Keratinocyte (primary cell): ENCODE data around the gene B4GALNT2. TPM values are rescaled to one million over a fixed set of nuclear protein-coding genes. Genes with fewer than 3 reads are reported as not detected.

Experiments used
- DNase-seq: peaks from one replicate; pipeline ENCODE4 v3.0.0-alpha.2; 2011; ENCODE audit warnings: low read depth, missing footprints, low spot score
- FAIRE-seq: peaks from 2 replicates; lab custom pipeline; 2011; peaks lifted over from hg19 to GRCh38; lab: Jason Lieb, UNC
- H2AFZ ChIP-seq: 2 replicates; pipeline ENCODE4 v1.6.0; 2012; ENCODE audit warnings: low read length, control low read depth, inconsistent platforms; ENCODE audit not compliant: control insufficient read depth
- H3K27ac ChIP-seq: 2 replicates; pipeline ENCODE4 v1.5.1; 2011; ENCODE audit warnings: low read length; ENCODE audit not compliant: control insufficient read depth, insufficient read depth
- H3K27me3 ChIP-seq: 3 replicates; pipeline ENCODE4 v1.6.0; 2011; ENCODE audit warnings: low read length; ENCODE audit not compliant: control insufficient read depth, insufficient read depth; ENCODE audit errors: extremely low read depth
- H3K36me3 ChIP-seq, 2 experiments: 2 replicates in 1 of 2; 3 replicates in 1 of 2; pipeline ENCODE4 v1.5.1; 2011; ENCODE audit warnings: low read length in 2 of 2, mild to moderate bottlenecking in 1 of 2; ENCODE audit not compliant: control insufficient read depth in 2 of 2, insufficient read depth in 2 of 2; ENCODE audit errors: extremely low read depth in 1 of 2
- H3K4me1 ChIP-seq: 3 replicates; pipeline ENCODE4 v1.5.1; 2011; ENCODE audit warnings: low read length; ENCODE audit not compliant: control insufficient read depth, insufficient read depth; ENCODE audit errors: extremely low read depth
- H3K4me2 ChIP-seq: 3 replicates; pipeline ENCODE4 v1.6.0; 2011; ENCODE audit warnings: low read depth, low read length; ENCODE audit not compliant: control insufficient read depth, insufficient read depth; ENCODE audit errors: extremely low read depth
- H3K4me3 ChIP-seq, 3 experiments: fragments of 200-600 bp in 1 of 3; sonication (generic) in 1 of 3; 2 replicates in 2 of 3; 3 replicates in 1 of 3; pipeline ENCODE4 v1.5.1; 2011 to 2016; ENCODE audit warnings: low read length in 3 of 3, mild to moderate bottlenecking in 3 of 3, control low read depth in 2 of 3, inconsistent platforms in 1 of 3, low read depth in 1 of 3, mixed read lengths in 1 of 3, mixed run types in 1 of 3, moderate library complexity in 1 of 3; ENCODE audit not compliant: control insufficient read depth in 2 of 3, insufficient read depth in 2 of 3; ENCODE audit errors: extremely low read depth in 1 of 3
- H3K79me2 ChIP-seq: 2 replicates; pipeline ENCODE4 v1.6.0; 2012; ENCODE audit warnings: low read length; ENCODE audit not compliant: control insufficient read depth, insufficient read depth
- H3K9ac ChIP-seq: 3 replicates; pipeline ENCODE4 v1.6.0; 2011; ENCODE audit warnings: low read length; ENCODE audit not compliant: control insufficient read depth, insufficient read depth; ENCODE audit errors: extremely low read depth
- H3K9me1 ChIP-seq: 3 replicates; pipeline ENCODE4 v1.6.0; 2011; ENCODE audit warnings: low read length; ENCODE audit not compliant: control insufficient read depth, insufficient read depth; ENCODE audit errors: extremely low read depth
- H3K9me3 ChIP-seq: 2 replicates; pipeline ENCODE4 v1.5.1; 2012; ENCODE audit warnings: low read depth, low read length; ENCODE audit not compliant: control insufficient read depth
- H4K20me1 ChIP-seq: 3 replicates; pipeline ENCODE4 v1.6.0; 2011; ENCODE audit warnings: low read length; ENCODE audit not compliant: control insufficient read depth, insufficient read depth; ENCODE audit errors: extremely low read depth
- CTCF ChIP-seq, 3 experiments: IDR thresholded peaks in 1 of 3; conservative IDR thresholded peaks in 1 of 3; optimal IDR thresholded peaks in 1 of 3; 2 replicates in 2 of 3; 3 replicates in 1 of 3; pipeline versions ENCODE3 to v1.5.1; 2011; ENCODE audit warnings: low read length in 3 of 3, mild to moderate bottlenecking in 3 of 3, moderate library complexity in 2 of 3, control low read depth in 1 of 3, inconsistent platforms in 1 of 3; ENCODE audit not compliant: insufficient read depth in 2 of 3; ENCODE audit errors: extremely low read depth in 1 of 3
- EZH2 ChIP-seq: IDR thresholded peaks from one replicate; pipeline ENCODE4 v1.6.1; 2012; ENCODE audit warnings: inconsistent platforms, mild to moderate bottlenecking, low read length, moderate library complexity
- dilution Hi-C: fragments of 300-500 bp; cut with MboI; formaldehyde crosslinking; loops from one replicate; pipeline ENCODE4 v1.7.0; 2020; ENCODE audit warnings: low sequenced_read_pairs; ENCODE audit not compliant: extremely low pct_ligation_motif_present
- polyA plus RNA-seq, 5 experiments: library from polyadenylated mRNA; depleted of rRNA in 3 of 5; stranded (reverse) in 3 of 5; stranded (forward) in 1 of 5; unstranded in 1 of 5; fragments of >200 nt; gene quantifications; 1 replicate in 1 of 5; 2 replicates in 3 of 5; 3 replicates in 1 of 5; pipeline versions ENCODE4 v1.2.1 to v1.2.3, GENCODE V29; 2011 to 2012; ENCODE audit warnings: missing spikeins in 2 of 5, low read depth in 1 of 5, low replicate concordance in 1 of 5

Gene B4GALNT2
- polyA plus RNA-seq, 1 donor (not counting 4 experiments of a cell fraction or from before 2014, with no cell fraction given), result 0.01 TPM

GRCh38 chr17:49193513-49194296 lies 61.1 kb downstream of the B4GALNT2 start:
- dilution Hi-C loops, result no loop called here
- H3K9me1 ChIP-seq, result no peaks in the 10 kb centered on the region
- H3K4me1 ChIP-seq, result peaks cover 13% of the 10 kb centered on the region
- peak overlapping the region; percentile 89 for H3K27ac ChIP-seq
- no peaks in the 10 kb centered on the region for H3K9me3 ChIP-seq
- no peaks in the 10 kb centered on the region for H3K36me3 ChIP-seq
- no peaks in the 10 kb centered on the region for H3K79me2 ChIP-seq
- no peak for FAIRE-seq
- H3K4me2 ChIP-seq, result peak overlapping the region; percentile 74
- H3K27me3 ChIP-seq, result no peaks in the 10 kb centered on the region
- TF ChIP-seq EZH2, result no peak
- no peak for TF ChIP-seq CTCF (optimal IDR thresholded peaks at IDR 0.05 in 1 of 3, IDR thresholded peaks at IDR 0.05 in 1 of 3, conservative IDR thresholded peaks at IDR 0.05 in 1 of 3; ENCODE audit: extremely low read depth in 1 of 3, insufficient read depth in 2 of 3, low read length in 3 of 3)
- peak; percentile 65 for DNase-seq
- H3K9ac ChIP-seq, result peak overlapping the region; percentile 90
- peak overlapping the region; percentile 87 for H2AFZ ChIP-seq
- no peaks in the 10 kb centered on the region for H4K20me1 ChIP-seq
- H3K4me3 ChIP-seq, result peak overlapping the region; percentile 47 to 91 (median 76)

- H3K9ac ChIP-seq, result no peak overlapping the region
- H3K4me3 ChIP-seq, result no peak overlapping the region
- H4K20me1 ChIP-seq, result no peaks in the 10 kb centered on the region
- no peak overlapping the region for H2AFZ ChIP-seq
- H3K4me2 ChIP-seq, result no peak overlapping the region
- dilution Hi-C loops, result no loop called here
- H3K36me3 ChIP-seq, result no peaks in the 10 kb centered on the region
- DNase-seq (no peak), FAIRE-seq (no peak)
- no peaks in the 10 kb centered on the region for H3K9me1 ChIP-seq
- TF ChIP-seq EZH2, result no peak
- no peak for TF ChIP-seq CTCF (optimal IDR thresholded peaks at IDR 0.05 in 1 of 3, IDR thresholded peaks at IDR 0.05 in 1 of 3, conservative IDR thresholded peaks at IDR 0.05 in 1 of 3; ENCODE audit: extremely low read depth in 1 of 3, insufficient read depth in 2 of 3, low read length in 3 of 3)
- H3K4me1 ChIP-seq, result peaks cover 13% of the 10 kb centered on the region
- H3K27ac ChIP-seq, result no peak overlapping the region
- H3K9me3 ChIP-seq, result no peaks in the 10 kb centered on the region
- no peaks in the 10 kb centered on the region for H3K27me3 ChIP-seq
- no peaks in the 10 kb centered on the region for H3K79me2 ChIP-seq
Measured at GRCh38 chr17:49194297-49194607, 61.7 kb downstream of the B4GALNT2 start.
